ENCODE measurements around the gene ZAP70. TPM values are rescaled to one million over a fixed set of nuclear protein-coding genes. Genes with fewer than 3 reads are reported as not detected.

ZAP70 gene
- total RNA-seq, 1 donor from 2014 or later: 364 TPM

DNA sequence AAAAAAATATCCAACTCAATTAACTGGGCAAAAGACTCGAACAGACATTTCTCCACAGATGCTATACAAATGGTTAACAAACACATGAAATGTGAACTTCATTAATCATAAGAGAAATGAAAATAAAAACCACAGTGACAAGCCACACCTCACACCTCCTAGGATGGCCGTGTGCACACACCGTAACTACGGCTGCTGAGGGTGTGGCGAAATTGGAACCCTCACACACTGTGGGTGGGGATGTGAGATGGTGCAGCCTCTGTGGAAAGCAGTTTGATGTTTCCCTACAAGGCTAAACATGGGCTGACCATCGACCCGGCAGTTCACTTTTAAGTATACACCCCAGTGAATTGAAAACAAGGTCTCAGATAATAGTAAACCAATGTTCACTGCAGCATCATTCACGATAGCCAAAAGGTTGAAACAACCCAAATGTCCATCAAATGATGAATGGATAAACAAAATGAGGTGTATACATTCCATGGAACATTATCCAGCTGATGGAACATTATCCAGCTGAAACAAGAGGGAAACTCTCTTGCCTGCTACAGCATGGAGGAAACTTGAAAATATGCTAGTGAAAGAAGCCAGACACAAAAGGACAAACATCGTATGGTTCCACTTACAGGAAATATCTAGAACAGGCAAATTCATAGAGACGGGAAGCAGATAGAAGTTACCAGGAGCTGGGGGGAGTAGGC lies 32.2 kb downstream of the ZAP70 start:
- intact Hi-C loops (cut with micrococcal nuclease): loop anchor here (1.0 to 2.0 kb wide), 2 partner anchors 15 to 27 kb away; no protein-coding TSS in a partner anchor

DNA sequence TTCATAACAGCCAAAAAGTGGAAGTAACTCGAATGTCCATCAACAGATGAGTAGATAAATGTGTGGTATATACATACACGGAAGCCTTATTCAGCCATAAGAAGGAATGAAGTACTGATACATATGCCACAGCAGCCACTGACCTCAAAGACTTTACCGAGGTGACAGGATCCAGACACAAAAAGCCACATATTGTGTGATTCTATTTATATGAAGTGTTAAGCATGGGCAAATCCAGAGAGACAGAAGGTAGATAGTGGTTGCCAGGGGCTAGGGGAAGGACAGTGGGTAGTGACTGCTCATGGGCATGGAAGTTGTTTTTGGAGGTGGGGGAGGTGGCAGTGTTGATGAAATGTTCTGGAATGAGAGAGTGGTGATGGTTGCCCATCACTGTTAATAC lies 33.9 kb downstream of the ZAP70 start:
- intact Hi-C loops (cut with micrococcal nuclease): loop anchor here (2.0 kb wide), 1 partner anchor 14 kb away; no protein-coding TSS in a partner anchor

DNA sequence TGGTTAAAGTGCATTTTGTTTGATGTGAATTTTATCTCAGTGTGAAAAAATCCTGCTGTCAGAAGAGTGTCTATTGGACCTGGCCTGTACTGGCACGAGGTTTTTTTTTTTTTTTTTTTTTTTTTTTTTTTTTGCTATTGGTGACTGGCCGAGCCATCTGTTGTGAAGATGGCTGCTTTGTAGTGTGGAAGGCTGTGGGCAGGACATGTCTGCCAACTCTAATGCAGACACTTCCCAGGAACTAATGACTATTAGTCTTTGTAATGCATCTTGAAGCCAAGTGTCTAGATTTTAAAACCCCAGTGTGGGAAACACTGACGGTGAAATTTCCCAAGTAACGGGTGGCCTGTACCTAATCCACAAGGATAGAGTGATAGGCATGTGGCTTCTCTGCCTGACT lies 34.3 kb downstream of the ZAP70 start:
- intact Hi-C loops (cut with micrococcal nuclease): loop anchor here (1.0 to 2.0 kb wide), 5 partner anchors 13 to 156 kb away; partner anchors contain the start of gene ACTR1B

DNA sequence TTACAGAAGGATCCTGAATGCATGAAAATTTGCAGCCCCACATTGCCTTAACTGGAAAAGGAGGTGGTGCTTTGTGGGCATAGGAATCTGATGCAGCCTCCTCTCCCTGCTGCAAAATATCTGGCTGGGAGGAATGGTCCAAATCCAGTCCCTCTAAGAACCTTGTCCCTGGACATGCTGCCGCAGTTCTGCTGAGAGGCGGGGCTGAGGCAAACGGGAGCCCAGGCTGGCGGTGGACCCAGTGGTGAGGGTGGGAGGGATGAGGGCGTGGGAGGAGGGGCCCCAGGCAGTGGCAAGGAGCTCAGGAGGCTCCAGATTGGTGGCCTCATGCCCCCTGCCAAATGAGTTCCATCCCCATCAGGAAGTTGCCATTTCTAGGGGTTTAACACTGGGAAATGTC lies 36.2 kb downstream of the ZAP70 start:
- intact Hi-C loops (cut with micrococcal nuclease): no loop called here

DNA sequence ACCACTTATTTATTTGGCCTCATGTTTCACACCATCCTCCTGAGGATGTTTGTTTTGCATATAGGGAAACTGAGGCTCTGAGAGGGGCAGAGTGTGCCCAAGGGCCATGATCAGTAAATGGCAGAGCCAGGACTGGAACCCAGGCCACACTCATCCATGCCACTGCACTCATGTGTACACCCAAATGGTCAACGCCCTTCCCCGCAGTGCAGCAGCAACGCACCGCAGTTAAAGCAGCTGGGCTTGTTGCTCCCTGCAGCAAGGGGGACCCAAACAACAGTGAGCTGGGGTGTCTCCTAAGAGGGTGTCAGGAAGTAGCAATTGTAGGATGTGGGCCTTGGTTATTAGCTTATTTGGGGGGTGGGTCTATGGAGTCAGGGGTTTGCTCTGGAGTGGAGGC lies 36.6 kb downstream of the ZAP70 start:
- intact Hi-C loops (cut with micrococcal nuclease): no loop called here

DNA sequence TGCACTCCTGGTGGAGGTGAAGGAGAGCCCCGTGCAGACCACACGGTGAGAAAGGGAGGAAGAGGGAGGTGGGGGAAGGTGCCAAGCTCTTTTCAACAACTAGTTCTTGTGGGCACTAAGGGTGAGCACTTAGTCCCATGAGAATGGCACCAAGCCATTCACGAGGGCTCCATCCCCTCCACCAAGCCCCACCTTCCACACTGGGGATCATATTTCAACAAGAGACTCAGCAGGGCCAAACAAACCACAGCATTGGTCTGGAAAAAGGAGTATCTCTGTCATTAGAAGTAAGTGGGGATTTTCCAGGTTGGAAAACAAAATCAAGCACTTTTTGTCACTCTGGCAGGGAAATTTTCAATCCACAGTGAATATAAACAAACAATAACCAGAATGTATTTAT lies 38.4 kb downstream of the ZAP70 start:
- intact Hi-C loops (cut with micrococcal nuclease): no loop called here

DNA sequence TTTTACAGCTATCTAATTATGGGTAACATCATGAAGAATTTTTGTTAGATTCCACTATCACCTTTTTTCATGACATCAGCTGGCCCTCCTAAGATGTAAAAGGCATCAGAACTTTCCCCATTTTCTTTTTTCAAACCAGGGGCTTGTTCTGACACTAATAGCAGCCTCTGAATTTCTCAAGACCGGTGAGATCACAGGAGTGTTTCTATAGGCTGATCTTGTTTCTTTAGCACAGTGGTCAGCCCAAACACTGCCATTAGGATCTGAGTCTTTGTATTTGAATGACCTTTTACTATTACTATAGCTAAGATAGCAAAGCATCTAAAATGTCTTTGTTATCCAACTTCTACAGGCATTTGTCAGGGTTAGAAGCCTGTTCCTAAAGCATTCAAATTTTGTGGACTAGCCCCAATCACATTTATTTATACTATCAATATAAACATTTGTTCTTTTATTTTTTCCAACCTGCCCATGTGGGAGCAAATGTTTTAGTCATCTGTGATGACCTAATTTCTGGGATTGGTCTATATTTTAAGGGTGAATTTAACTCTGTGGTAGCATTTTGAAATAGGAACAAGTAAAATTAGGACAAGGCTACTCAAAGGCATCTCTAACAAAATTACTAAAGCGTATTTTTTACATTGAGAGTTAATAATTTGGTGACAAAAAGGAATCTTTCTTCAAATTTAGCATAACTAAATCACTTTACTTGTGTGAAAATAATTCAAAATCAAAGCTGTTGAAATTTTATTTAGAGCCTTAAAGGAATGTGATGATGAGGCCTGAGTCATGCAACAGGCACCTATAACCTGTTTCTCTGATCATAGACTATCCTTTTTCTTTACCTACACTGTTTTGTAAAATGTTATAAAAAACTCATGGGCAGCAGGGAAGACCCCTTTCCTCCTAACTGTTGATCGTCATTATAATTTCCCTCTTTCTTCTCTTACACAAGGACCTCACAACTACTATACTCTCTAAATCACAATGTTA lies 39.3 kb downstream of the ZAP70 start:
- intact Hi-C loops (cut with micrococcal nuclease): no loop called here

DNA sequence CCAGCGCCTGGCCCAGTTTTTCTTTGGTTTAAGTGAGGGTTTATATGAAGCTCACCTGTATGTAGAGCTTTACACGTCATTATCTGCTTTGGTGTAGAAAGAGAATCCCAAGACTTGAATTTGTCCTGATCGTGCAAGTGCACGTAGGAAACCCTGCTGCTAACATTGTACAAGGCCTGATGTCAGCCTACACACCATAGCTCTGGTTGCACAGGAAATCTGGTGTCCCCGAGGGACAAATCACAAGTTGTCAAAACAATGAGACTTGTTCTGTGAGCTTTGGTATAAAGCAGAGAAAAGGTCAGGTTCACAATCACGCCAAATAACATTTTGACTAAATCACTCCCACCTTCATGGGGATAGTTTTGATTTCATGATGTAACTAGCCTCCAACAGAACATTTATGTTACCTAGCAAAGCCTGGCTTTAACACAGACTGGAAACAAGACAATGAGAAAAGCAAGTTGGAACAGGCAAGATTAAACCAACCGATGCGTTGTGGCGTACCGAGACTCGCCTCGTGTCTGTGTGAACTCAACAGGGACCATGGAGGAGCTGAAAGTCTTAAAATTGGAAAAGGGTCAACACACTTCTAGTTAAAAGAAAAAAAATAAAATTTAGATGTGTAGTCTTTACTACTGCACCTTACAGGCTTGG lies 41.4 kb downstream of the ZAP70 start:
- intact Hi-C loops (cut with micrococcal nuclease): no loop called here

DNA sequence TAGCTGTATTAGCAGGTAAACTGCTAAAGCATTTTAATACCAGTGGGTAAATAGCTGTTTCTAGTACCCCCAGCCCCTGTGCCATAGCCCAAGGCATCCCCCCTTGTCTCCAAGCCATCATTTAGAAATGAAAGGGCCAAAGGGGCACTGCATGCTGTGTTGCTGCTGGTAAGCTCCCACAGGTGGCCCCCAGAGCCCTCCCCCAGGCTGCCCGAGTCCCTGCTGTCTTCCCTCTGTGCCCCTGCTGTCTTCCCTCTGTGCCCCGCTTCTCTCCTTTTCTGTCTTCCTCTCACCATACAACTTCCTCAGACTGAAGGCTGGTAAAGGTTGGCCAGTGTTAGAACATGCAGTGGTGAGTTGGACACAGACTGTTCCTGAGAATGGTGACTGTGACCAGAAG lies 42.1 kb downstream of the ZAP70 start:
- intact Hi-C loops (cut with micrococcal nuclease): no loop called here

DNA sequence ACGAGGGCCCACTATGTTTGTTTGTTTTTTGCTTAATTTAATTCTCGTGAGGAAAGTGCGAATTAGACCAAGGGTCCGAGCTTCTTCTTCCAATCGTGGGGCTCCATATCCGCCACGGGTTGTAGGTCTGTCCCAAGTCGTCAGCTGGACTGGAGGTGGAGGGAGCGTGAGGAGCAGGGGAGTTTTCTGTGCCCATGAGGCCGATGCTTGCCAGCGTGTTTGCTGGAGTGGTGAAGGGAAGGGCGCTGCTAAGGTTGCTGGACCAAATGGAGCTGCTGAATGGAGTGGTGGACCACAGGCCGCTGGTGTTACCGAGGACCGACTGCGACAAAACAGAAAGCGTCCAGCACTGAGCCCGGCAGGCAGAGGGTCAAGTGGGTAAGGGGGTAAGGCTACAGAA lies 43.7 kb downstream of the ZAP70 start:
- intact Hi-C loops (cut with micrococcal nuclease): no loop called here

DNA sequence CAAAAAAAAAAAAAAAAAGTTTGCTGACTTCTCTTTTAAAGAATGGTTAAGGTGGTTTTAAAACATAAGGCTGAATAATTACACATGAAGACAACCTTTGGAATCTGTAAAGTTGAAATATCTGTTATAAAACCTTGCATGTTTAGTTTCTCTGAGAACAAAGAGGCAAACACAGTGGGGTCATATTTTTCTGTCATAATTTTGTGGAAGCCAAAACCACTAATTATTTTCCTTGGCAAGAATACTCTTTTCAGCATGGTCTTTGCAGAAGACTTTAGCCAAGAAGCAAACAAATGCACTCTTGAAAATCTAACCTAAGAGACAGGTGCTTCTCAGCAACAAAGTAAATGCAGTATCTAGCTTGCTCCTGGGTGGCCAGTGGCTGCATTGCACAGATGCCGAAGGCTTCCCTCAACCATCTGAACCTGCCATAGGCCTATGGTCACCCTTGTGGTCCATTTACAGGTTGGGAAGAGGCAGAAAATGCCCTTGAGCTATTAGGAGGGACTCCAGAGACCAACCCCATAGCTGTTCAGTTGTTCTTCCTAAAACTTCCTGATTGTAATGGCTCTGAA lies 44.8 kb downstream of the ZAP70 start:
- intact Hi-C loops (cut with micrococcal nuclease): no loop called here

DNA sequence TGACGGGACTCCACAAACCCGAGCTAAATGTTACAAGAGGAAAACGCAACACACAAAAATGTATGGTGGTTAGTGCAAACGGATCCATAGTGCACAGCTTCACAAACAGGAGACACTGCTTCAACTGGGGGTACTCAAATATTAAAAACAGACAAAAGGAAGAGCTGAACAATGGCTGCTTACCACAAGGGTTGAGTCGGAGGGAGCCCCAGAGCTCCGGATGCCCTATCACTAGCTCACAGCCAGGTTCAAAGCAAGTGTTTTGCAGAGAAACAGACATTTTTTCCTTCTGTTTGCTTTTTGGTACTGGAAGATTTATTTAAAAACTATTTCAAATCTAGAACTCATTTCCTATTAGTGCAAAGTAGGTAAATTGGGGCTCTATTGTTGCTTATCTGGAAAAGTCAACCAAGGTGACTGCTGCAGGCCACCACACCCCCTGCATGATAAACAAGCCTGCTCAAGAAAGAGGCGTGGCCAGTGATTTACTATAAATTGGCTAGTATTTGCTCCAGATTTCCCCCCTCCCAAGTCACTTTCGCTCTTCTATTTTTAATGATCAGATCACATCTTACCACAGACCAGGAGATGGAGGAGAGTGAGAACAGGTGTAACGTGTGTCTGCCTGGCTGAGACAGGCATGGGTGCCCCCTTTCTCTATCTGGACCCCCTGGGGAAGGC lies 46.5 kb downstream of the ZAP70 start:
- intact Hi-C loops (cut with micrococcal nuclease): loop anchor here (2.0 to 5.0 kb wide), 2 partner anchors 13 to 168 kb away; no protein-coding TSS in a partner anchor

DNA sequence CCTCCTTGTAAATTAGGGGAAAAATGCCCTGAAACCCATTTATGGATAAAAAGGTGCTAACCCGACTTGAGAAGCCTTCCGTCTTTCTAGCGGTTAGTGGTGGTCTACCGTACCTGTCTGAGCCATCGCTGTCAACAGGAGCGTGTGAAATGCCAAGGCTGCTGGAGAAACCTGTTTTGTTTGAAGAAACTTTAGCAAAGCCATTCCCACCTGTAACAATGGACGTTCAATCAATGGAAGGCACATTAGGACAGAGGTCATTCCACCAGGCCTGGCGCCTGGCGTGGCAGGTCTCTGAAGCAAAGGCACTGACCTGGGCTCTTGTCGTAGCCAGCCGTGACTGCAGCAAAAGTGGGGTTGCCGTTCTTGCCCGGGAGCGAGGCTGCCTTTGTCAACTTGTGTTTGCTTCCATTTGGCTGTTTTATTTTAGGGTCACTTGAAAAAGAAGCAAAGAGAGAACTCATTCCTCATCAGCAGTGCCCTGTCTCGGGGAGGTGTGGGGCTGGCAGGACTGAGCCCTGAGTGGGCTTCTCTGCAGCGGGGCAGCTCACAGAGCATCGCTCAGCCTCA lies 47.2 kb downstream of the ZAP70 start:
- intact Hi-C loops (cut with micrococcal nuclease): loop anchor here (2.0 to 5.0 kb wide), 2 partner anchors 14 to 168 kb away; no protein-coding TSS in a partner anchor

DNA sequence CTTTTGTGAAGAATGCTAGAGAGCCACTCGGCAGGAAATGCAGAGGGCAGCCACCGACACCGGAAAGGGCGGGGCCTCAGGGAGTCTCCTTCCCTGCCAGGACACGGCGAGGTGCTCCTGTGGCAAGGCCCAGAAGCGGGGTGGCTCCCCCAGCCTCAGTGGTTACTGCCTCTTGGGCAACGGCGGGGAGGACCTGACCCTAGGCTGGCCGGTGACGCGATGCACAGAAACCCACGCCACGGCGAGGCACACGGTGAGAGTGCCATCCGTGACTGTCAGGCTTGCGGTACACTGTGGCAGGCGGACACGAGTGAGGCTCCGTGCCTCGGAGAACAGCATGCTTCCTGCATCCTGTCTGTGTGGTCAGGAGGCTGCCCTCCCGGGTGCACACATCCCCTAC lies 47.8 kb downstream of the ZAP70 start:
- intact Hi-C loops (cut with micrococcal nuclease): loop anchor here (2.0 to 5.0 kb wide), 2 partner anchors 14 to 169 kb away; no protein-coding TSS in a partner anchor

DNA sequence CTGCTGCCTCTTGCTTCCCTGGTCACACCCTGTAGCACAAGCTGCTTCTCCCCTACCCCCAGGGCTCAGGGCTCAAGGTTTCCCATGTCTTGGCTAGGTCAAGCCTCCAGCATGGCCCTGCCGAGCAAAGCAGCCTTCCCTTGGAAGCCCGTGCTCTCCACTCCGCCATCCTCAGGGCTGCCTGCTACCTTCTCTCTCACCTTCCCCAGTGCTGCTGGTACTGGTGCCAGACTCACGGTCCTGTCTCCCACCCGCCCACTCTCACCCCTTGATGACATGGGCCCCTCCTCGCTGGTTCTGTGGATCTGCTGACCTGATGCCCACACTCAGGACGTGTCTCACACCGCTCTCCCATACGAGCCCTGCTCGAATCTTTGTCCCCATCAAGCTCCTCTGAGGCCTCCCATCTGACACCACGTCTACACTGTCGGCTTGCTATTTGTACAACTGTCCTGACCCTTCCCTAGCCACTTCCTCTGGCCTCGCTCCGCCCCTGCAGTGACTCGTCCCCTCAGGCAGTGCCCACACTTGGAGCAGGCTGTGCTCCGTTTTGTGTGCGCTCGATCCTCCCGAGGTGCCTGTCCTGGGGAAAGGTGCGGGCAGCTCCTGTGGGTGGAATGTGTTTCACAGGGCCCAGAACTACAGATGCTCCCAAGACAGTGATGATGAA lies 49.9 kb downstream of the ZAP70 start:
- intact Hi-C loops (cut with micrococcal nuclease): loop anchor here (5.0 kb wide), 1 partner anchor 171 kb away; no protein-coding TSS in a partner anchor

DNA sequence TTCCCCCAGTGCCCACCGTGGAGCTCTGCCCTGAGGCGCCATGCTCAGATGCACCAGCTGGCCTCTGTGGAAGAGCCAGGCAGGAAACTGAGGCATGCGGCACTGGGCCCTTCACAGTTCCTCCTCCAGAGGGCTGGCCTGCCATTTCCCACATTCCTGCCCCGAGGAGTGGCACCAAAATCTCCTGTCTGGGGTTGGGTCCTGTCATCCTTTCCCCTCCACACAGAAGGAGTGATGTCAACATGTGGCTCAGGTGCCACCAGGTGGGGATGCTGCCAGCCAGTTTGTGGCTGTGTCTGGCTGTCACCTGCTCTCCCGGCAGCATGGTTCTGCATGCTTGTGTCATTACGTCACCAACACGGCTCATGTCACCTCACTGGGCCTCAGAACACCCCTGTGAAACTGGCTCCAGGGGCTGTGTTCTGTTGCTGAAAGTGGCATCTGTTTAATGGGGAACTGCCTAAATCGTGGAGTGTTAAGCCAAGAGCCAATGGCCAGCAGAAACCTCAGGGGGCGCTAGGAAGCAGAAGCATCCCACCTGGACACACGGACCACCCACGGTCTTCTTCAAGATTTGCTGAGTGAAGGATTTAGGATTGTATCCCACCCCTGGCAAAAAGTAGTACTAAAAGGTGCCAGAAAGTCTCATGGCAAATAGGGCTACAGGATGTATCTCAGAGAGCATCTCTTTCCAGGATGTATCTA lies 51.3 kb downstream of the ZAP70 start:
- intact Hi-C loops (cut with micrococcal nuclease): loop anchor here (5.0 kb wide), 1 partner anchor 172 kb away; no protein-coding TSS in a partner anchor

DNA sequence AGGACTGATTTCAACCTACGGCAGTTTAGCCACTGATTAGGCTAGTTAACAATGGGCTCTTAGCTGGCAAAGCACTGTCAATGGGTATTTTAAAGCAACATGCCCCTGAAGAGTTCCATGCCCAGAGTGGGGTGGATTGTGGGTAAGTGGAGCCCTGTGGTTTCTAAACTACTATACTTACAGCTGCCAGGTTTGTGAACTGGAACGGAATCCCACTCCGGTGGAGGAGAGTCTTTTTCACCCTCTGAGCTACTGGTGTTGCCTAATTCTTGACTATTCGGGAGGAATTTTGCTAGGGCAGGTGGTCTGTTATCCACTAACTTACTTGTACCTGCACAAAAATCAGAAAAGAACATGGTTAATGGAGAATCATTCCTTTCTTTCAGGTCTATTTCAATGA lies 52.6 kb downstream of the ZAP70 start:
- intact Hi-C loops (cut with micrococcal nuclease): no loop called here

DNA sequence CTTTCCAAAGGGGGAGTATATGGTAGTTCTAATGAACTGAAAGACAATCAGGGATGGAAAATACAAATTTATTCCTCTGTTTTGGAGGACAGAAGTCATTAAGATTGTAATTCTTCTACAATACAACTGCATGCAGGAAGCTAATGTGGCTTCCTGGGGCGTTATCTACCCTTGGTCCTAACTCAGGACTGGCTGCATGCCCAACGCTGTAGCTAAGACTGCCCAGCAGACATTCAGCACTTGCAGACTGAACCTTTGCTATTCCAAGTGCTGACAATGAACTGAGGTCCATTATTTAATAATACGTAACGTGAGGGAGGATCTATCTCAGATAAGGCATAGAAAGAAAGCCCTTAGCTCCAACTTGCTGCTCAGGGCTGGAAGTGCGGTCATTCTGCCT lies 53.2 kb downstream of the ZAP70 start:
- intact Hi-C loops (cut with micrococcal nuclease): no loop called here

DNA sequence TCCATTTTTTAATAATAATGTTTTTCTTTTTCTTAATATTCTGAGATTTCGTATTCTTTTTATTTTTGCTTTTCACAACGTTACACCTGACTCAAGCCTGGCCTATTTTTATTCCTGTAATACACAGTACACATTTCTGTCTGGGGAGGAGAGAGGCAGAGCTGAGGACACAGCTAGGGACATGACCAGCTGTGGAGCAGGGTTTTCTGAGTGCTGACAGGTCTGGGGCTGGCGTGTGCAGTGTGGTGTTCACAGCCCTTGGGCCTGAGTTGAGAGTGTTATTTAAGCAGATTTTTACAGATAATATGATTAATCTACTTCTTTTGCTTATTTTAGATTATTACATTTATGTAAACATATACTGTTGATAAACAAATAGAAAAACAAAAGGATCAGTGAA lies 55.9 kb downstream of the ZAP70 start:
- intact Hi-C loops (cut with micrococcal nuclease): no loop called here
